Stomach (tissue), 4 donors: ENCODE results near the gene BCAS3.

Experiments used
- POLR2AphosphoS5 ChIP-seq, 3 donors: sonication (generic); formaldehyde crosslinking; IDR thresholded peaks; one replicate each; pipeline ENCODE4 v1.6.1; 2016; ENCODE audit warnings: antibody characterized with exemption in 3 of 3
- TF ChIP-seq, protein P1 (sequence below), 7 experiments: fragments of 450-650 bp in 4 of 7; fragments of 200-600 bp in 3 of 7; sonication (generic) in 3 of 7; IDR thresholded peaks; one replicate each; pipeline ENCODE4 v1.5.1; 2016 to 2019; ENCODE audit warnings: antibody characterized with exemption in 7 of 7, control low read depth in 2 of 7, mild to moderate bottlenecking in 1 of 7

GRCh38 chr17:61283043-61283442, 605.4 kb downstream of the BCAS3 start:
- TF ChIP-seq, protein P1, sequence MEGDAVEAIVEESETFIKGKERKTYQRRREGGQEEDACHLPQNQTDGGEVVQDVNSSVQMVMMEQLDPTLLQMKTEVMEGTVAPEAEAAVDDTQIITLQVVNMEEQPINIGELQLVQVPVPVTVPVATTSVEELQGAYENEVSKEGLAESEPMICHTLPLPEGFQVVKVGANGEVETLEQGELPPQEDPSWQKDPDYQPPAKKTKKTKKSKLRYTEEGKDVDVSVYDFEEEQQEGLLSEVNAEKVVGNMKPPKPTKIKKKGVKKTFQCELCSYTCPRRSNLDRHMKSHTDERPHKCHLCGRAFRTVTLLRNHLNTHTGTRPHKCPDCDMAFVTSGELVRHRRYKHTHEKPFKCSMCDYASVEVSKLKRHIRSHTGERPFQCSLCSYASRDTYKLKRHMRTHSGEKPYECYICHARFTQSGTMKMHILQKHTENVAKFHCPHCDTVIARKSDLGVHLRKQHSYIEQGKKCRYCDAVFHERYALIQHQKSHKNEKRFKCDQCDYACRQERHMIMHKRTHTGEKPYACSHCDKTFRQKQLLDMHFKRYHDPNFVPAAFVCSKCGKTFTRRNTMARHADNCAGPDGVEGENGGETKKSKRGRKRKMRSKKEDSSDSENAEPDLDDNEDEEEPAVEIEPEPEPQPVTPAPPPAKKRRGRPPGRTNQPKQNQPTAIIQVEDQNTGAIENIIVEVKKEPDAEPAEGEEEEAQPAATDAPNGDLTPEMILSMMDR (IDR thresholded peaks at IDR 0.05) = no peak
- TF ChIP-seq POLR2AphosphoS5 (IDR thresholded peaks at IDR 0.05) = no peak
